Right hindlimb (tissue), 1 donor: ENCODE results near the gene P2RX6.
"Not testable (repeated sequence)": the region's sequence is repeated elsewhere in the genome, so short reads cannot be mapped to it uniquely, and the experiment has no call there.

ENCODE experiments used
- DNase-seq: peaks from one replicate; pipeline ENCODE4 v3.0.0-alpha.2; 2018

Gene P2RX6

GRCh38 chr22:21060363-21060762, 45.4 kb downstream of the P2RX6 start:
- not testable (repeated sequence) for DNase-seq

GRCh38 chr22:21061660-21062321, 46.8 kb downstream of the P2RX6 start:
- DNase-seq = not testable (repeated sequence)

GRCh38 chr22:21064425-21064824, 49.5 kb downstream of the P2RX6 start:
- not testable (repeated sequence) for DNase-seq

GRCh38 chr22:21064917-21065864, 50.2 kb downstream of the P2RX6 start:
- DNase-seq = no peak

- no peak for DNase-seq
Observed at GRCh38 chr22:21067075-21067900, 52.3 kb downstream of the P2RX6 start.

- no peak for DNase-seq
Observed at GRCh38 chr22:21067901-21068680, 53.1 kb downstream of the P2RX6 start.

GRCh38 chr22:21068681-21069276, 53.8 kb downstream of the P2RX6 start:
- DNase-seq = no peak

- DNase-seq = no peak
Observed at GRCh38 chr22:21069375-21069774, 54.4 kb downstream of the P2RX6 start.

GRCh38 chr22:21070690-21071615, 56.0 kb downstream of the P2RX6 start:
- no peak for DNase-seq

- not testable (repeated sequence) for DNase-seq
Observed at GRCh38 chr22:21071796-21072195, 56.8 kb downstream of the P2RX6 start.

- no peak for DNase-seq
Observed at GRCh38 chr22:21073023-21073422, 58.1 kb downstream of the P2RX6 start.

GRCh38 chr22:21073482-21073881, 58.5 kb downstream of the P2RX6 start:
- no peak for DNase-seq

- no peak for DNase-seq
Observed at GRCh38 chr22:21074102-21074715, 59.2 kb downstream of the P2RX6 start.

- DNase-seq = no peak
Observed at GRCh38 chr22:21075516-21076138, 60.7 kb downstream of the P2RX6 start.

GRCh38 chr22:21076912-21077625, 62.1 kb downstream of the P2RX6 start:
- DNase-seq = no peak
